Activated T-helper 17 cell treated with anti-CD3 and anti-CD28 coated beads, Interleukin-2, amount 50 U/mL, for 72 hours (primary cell): ENCODE results near the gene SPDYA. TPM values are rescaled to one million over a fixed set of nuclear protein-coding genes. Genes with fewer than 3 reads are reported as not detected.
A peak's percentile ranks its signal among the peaks of the same experiment; 100 is the strongest.
"Not testable (repeated sequence)": the region's sequence is repeated elsewhere in the genome, so short reads cannot be mapped to it uniquely, and the experiment has no call there.

Experiments
- ATAC-seq: fragments of 150-1000 bp; cut with Tn5 transposase; replicated peaks from 2 replicates; pipeline ENCODE4 v1.10.0; 2021; ENCODE audit warnings: mild to moderate bottlenecking, moderate library complexity
- H3K27ac Mint-ChIP-seq: one replicate; pipeline ENCODE4 v1.8.0; 2022; ENCODE audit warnings: mixed read lengths
- H3K27me3 Mint-ChIP-seq: one replicate; pipeline ENCODE4 v1.8.0; 2022; ENCODE audit warnings: mixed read lengths
- H3K36me3 Mint-ChIP-seq: one replicate; pipeline ENCODE4 v1.8.0; 2022; ENCODE audit warnings: low read depth, mild to moderate bottlenecking, mixed read lengths
- H3K4me1 Mint-ChIP-seq: one replicate; pipeline ENCODE4 v1.8.0; 2022; ENCODE audit warnings: mixed read lengths
- H3K4me3 Mint-ChIP-seq: one replicate; pipeline ENCODE4 v1.8.0; 2022; ENCODE audit warnings: mild to moderate bottlenecking, mixed read lengths
- H3K9me3 Mint-ChIP-seq: one replicate; pipeline ENCODE4 v1.8.0; 2022; ENCODE audit warnings: mixed read lengths
- total RNA-seq, 2 donors: library from RNA; stranded (reverse); gene quantifications; one replicate each; pipeline ENCODE4 v1.2.3, GENCODE V29; 2022

Gene SPDYA
- total RNA-seq: 1 to 10 TPM; 2.1 to 3.3 TPM

DNA sequence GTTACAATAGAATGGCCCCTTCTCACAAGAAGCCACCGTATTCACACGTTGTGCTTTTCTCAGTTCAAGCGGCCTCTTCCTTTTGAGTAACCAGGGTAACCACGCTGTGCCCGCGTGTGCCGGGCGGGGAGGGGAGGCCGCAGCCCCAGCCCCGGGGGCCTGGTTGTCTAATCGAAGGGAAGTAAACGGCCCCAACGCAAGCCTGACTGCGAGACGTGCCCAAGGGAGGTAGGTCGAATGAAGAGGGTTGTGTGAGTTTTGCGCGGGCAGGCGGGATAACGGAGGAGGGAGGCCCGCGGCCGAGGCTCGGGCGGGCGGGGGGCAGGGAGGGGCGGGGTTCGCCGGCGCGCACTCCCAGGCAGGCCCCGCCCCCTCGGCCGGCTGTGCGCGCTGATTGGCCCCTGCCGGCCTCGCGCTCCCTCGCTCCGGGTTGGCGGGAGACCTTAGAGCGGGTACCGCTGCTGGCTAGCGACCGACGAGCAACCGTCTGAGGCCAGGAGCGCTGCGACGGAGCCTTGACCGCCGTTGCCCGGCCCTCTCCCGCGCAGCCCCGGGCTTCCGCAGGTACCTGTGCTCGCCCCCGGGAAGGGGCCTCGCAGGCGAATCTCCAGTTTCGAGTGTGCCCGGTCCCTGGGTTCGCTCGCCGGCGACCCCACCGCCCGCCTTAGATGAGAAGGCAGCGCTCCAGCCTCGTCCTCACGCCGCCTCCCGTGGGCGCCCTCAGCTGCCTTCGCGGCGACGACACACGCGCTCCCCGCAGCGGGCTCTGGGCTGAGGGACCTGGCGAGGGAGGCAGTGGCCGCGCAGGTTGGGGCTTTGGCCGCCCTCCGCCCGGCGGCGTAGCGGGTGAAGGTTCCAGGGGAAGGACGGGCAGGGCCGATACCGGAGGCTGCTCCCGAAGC lies at the start of gene SPDYA:
Gene SPDYA (plus strand): TSS at position 451 of the 902 bp plus-strand sequence. CDS start 5,181 bp downstream, outside the sequence.
- peak; percentile 96 for ATAC-seq
- Mint-ChIP-seq H3K36me3 (no peaks in the 10 kb centered on the region), H3K27me3 (no peaks in the 10 kb centered on the region), H3K4me3 (peak within 1 kb of the TSS; percentile 71), H3K27ac (peak within 1 kb of the TSS; percentile 60), H3K4me1 (peaks cover 4% of the 10 kb centered on the region), H3K9me3 (no peaks in the 10 kb centered on the region)

DNA sequence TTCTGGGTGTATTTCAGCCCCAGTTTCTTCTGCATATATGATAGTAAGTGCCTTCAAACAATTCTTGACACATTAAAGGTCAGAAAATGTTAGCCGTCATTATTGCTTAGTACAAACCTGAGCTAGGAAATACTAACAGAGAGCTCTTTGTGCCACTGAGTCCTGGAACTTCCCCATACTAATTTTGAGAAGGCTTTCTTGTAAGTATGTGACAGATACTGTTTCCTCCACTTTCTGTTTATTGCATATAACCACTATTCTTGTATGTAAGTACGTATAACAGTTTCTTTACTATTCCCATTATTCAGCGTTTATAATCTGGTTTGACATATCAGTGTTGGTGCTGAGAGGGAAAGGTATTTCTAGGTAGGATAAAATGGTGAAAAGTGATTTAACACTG lies 49.2 kb upstream of the SPDYA start:
- H3K27ac Mint-ChIP-seq: no peak overlapping the region
- H3K4me1 Mint-ChIP-seq: peaks cover 61% of the 10 kb centered on the region
- peaks cover 94% of the 10 kb centered on the region for H3K36me3 Mint-ChIP-seq
- H3K27me3 Mint-ChIP-seq: no peaks in the 10 kb centered on the region
- peak; percentile 49 for ATAC-seq
- H3K9me3 Mint-ChIP-seq: no peaks in the 10 kb centered on the region
- peak overlapping the region; percentile 45 for H3K4me3 Mint-ChIP-seq

GRCh38 chr2:28764909-28765711 lies 45.5 kb upstream of the SPDYA start:
- Mint-ChIP-seq H3K4me3 (peak overlapping the region; percentile 32), H3K27ac (no peak overlapping the region), H3K36me3 (peaks cover 90% of the 10 kb centered on the region), H3K9me3 (no peaks in the 10 kb centered on the region), H3K27me3 (no peaks in the 10 kb centered on the region), H3K4me1 (peaks cover 62% of the 10 kb centered on the region)
- ATAC-seq: no peak

- ATAC-seq: no peak
- H3K27ac Mint-ChIP-seq: no peak overlapping the region
- H3K36me3 Mint-ChIP-seq: peaks cover 87% of the 10 kb centered on the region
Measured at GRCh38 chr2:28766070-28766469, 44.6 kb upstream of the SPDYA start.

GRCh38 chr2:28767337-28767736 lies 43.3 kb upstream of the SPDYA start:
- Mint-ChIP-seq H3K4me3 (no peak overlapping the region), H3K27me3 (no peaks in the 10 kb centered on the region), H3K36me3 (peaks cover 74% of the 10 kb centered on the region), H3K9me3 (no peaks in the 10 kb centered on the region), H3K27ac (no peak overlapping the region), H3K4me1 (peaks cover 67% of the 10 kb centered on the region)
- no peak for ATAC-seq

More at GRCh38 chr2:28766070-28766469, 44.6 kb upstream of the SPDYA start:
- H3K4me3 Mint-ChIP-seq: no peak overlapping the region
- no peaks in the 10 kb centered on the region for H3K27me3 Mint-ChIP-seq
- H3K4me1 Mint-ChIP-seq: peaks cover 70% of the 10 kb centered on the region
- no peaks in the 10 kb centered on the region for H3K9me3 Mint-ChIP-seq

- no peaks in the 10 kb centered on the region for H3K27me3 Mint-ChIP-seq
- peaks cover 63% of the 10 kb centered on the region for H3K36me3 Mint-ChIP-seq
- peak overlapping the region; percentile 12 for H3K4me3 Mint-ChIP-seq
- peaks cover 59% of the 10 kb centered on the region for H3K4me1 Mint-ChIP-seq
- peak overlapping the region; percentile 39 for H3K27ac Mint-ChIP-seq
- H3K9me3 Mint-ChIP-seq: no peaks in the 10 kb centered on the region
- no peak for ATAC-seq
Measured at GRCh38 chr2:28768422-28768821, 42.2 kb upstream of the SPDYA start.

GRCh38 chr2:28768952-28769351 lies 41.7 kb upstream of the SPDYA start:
- Mint-ChIP-seq H3K9me3 (no peaks in the 10 kb centered on the region), H3K4me3 (peak overlapping the region; percentile 12), H3K27ac (peak overlapping the region; percentile 39), H3K4me1 (peaks cover 54% of the 10 kb centered on the region), H3K36me3 (peaks cover 58% of the 10 kb centered on the region), H3K27me3 (no peaks in the 10 kb centered on the region)
- ATAC-seq: no peak

- H3K9me3 Mint-ChIP-seq: no peaks in the 10 kb centered on the region
- H3K27me3 Mint-ChIP-seq: no peaks in the 10 kb centered on the region
- peaks cover 49% of the 10 kb centered on the region for H3K4me1 Mint-ChIP-seq
- ATAC-seq: no peak
- H3K27ac Mint-ChIP-seq: no peak overlapping the region
- H3K4me3 Mint-ChIP-seq: no peak overlapping the region
- H3K36me3 Mint-ChIP-seq: peaks cover 56% of the 10 kb centered on the region
Measured at GRCh38 chr2:28772351-28772750, 38.3 kb upstream of the SPDYA start.

DNA sequence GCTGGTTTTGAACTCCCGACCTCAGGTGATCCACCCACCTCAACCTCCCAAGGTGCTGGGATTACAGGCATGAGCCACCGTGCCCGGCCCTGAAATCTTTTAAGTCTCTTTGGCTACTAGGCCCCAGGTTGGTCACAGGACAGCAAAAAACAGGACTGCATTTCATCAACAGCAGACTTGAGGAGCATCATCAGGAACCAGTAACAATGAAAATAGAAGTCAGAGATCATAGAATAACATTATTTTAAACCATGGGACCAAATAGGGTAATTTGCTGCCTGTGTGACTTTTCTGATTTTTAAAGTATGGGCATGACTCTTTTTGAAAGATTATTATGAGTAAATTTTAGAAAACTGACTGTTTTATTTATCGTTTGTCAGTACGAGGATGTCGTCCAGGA lies 34.2 kb upstream of the SPDYA start:
- peaks cover 62% of the 10 kb centered on the region for H3K36me3 Mint-ChIP-seq
- peak; percentile 61 for ATAC-seq
- H3K4me3 Mint-ChIP-seq: peak overlapping the region; percentile 8
- no peaks in the 10 kb centered on the region for H3K27me3 Mint-ChIP-seq
- peaks cover 23% of the 10 kb centered on the region for H3K4me1 Mint-ChIP-seq
- peak overlapping the region; percentile 53 for H3K27ac Mint-ChIP-seq
- no peaks in the 10 kb centered on the region for H3K9me3 Mint-ChIP-seq

DNA sequence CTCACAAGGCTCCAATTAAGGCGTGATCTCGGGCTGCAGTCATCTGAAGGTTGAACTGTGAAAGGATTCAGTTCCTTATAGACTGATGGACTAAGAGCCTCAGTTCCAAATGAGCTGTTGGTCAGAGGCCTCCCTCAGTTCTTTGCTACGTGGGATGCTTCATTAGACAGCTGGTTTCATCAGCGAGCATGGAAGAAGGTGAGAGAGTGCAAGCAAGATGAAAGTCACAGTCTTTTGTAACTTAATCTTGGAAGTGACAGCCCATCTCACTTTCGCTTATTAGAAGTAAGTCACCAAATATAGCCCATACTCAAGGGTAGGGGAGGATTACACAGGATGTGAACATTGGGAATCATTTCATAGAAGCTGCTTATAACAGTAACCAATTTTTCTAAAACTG lies 32.2 kb upstream of the SPDYA start:
- no peak overlapping the region for H3K4me3 Mint-ChIP-seq
- ATAC-seq: no peak
- H3K36me3 Mint-ChIP-seq: peaks cover 81% of the 10 kb centered on the region
- no peaks in the 10 kb centered on the region for H3K9me3 Mint-ChIP-seq
- no peaks in the 10 kb centered on the region for H3K27me3 Mint-ChIP-seq
- peak overlapping the region; percentile 20 for H3K27ac Mint-ChIP-seq
- H3K4me1 Mint-ChIP-seq: peaks cover 21% of the 10 kb centered on the region

- no peak for ATAC-seq
- Mint-ChIP-seq H3K36me3 (peaks cover 88% of the 10 kb centered on the region), H3K4me3 (no peak overlapping the region)
Measured at GRCh38 chr2:28779001-28779400, 31.6 kb upstream of the SPDYA start.

GRCh38 chr2:28780496-28780895 lies 30.1 kb upstream of the SPDYA start:
- H3K4me3 Mint-ChIP-seq: no peak overlapping the region
- peaks cover 100% of the 10 kb centered on the region for H3K36me3 Mint-ChIP-seq
- ATAC-seq: no peak
- no peaks in the 10 kb centered on the region for H3K27me3 Mint-ChIP-seq
- peaks cover 19% of the 10 kb centered on the region for H3K4me1 Mint-ChIP-seq
- no peaks in the 10 kb centered on the region for H3K9me3 Mint-ChIP-seq
- H3K27ac Mint-ChIP-seq: no peak overlapping the region

More at GRCh38 chr2:28779001-28779400, 31.6 kb upstream of the SPDYA start:
- Mint-ChIP-seq H3K4me1 (peaks cover 21% of the 10 kb centered on the region), H3K9me3 (no peaks in the 10 kb centered on the region), H3K27me3 (no peaks in the 10 kb centered on the region), H3K27ac (peak overlapping the region; percentile 20)

DNA sequence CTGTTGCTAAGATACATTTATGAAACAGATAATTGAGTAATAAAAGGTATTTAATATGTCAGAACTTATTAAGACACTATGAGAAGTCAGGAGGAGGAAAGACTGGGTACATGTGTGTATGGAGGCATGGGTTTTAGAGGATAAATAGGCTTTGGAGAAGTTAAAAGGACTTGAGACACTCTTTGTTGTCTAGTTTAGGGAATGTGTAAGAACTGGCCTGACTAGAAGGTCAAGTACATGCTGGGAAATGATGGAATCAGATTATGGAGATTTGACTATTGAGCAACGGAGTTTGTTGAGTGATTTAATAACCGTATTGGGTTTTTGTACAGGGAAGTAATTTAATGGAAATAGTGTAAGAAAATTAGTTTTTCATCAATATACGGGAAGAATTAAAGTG lies 28.2 kb upstream of the SPDYA start:
- no peak for ATAC-seq
- no peaks in the 10 kb centered on the region for H3K27me3 Mint-ChIP-seq
- H3K4me3 Mint-ChIP-seq: no peak overlapping the region
- no peak overlapping the region for H3K27ac Mint-ChIP-seq
- no peaks in the 10 kb centered on the region for H3K9me3 Mint-ChIP-seq
- peaks cover 8% of the 10 kb centered on the region for H3K4me1 Mint-ChIP-seq
- peaks cover 100% of the 10 kb centered on the region for H3K36me3 Mint-ChIP-seq

GRCh38 chr2:28784570-28784969 lies 26.1 kb upstream of the SPDYA start:
- H3K4me3 Mint-ChIP-seq, ATAC-seq, H3K27me3 Mint-ChIP-seq, H3K9me3 Mint-ChIP-seq, H3K4me1 Mint-ChIP-seq, H3K27ac Mint-ChIP-seq: not testable (repeated sequence)
- H3K36me3 Mint-ChIP-seq: peaks cover 100% of the 10 kb centered on the region
